Esophagus muscularis mucosa (tissue), 4 donors: ENCODE measurements around the gene BTF3L4. TPM values are rescaled to one million over a fixed set of nuclear protein-coding genes. Genes with fewer than 3 reads are reported as not detected.

Experiments
- DNase-seq: peaks from one replicate; pipeline ENCODE4 v3.0.0-alpha.2; 2017; ENCODE audit errors: extremely low spot score
- H3K27ac ChIP-seq, 4 donors: fragments of 200-600 bp; sonication (generic); replicated peaks in 1 of 4; 1 replicate in 3 of 4; 2 replicates in 1 of 4; pipeline ENCODE4 v1.5.1; 2016 to 2019; ENCODE audit warnings: mild to moderate bottlenecking in 1 of 4
- H3K27me3 ChIP-seq, 4 donors: fragments of 200-600 bp; sonication (generic); one replicate each; pipeline versions ENCODE4 v1.5.1 to v1.6.0; 2016 to 2019
- H3K36me3 ChIP-seq, 4 donors: fragments of 200-600 bp; sonication (generic); one replicate each; pipeline ENCODE4 v1.5.1; 2016 to 2019
- H3K4me1 ChIP-seq, 4 donors: fragments of 200-600 bp; sonication (generic); one replicate each; pipeline ENCODE4 v1.5.1; 2016 to 2019
- H3K4me3 ChIP-seq, 4 donors: fragments of 200-600 bp; sonication (generic); 1 replicate in 2 of 4; 2 replicates in 2 of 4; pipeline ENCODE4 v1.5.1; 2016 to 2019; ENCODE audit warnings: mild to moderate bottlenecking in 4 of 4, moderate library complexity in 1 of 4
- H3K9me3 ChIP-seq, 4 donors: fragments of 200-600 bp; sonication (generic); 1 replicate in 3 of 4; 2 replicates in 1 of 4; pipeline ENCODE4 v1.5.1; 2016 to 2019
- EP300 ChIP-seq: sonication (generic); formaldehyde crosslinking; IDR thresholded peaks from one replicate; pipeline ENCODE4 v1.6.1; 2017; ENCODE audit warnings: antibody characterized with exemption
- POLR2A ChIP-seq: fragments of 450-650 bp; IDR thresholded peaks from one replicate; pipeline ENCODE4 v1.6.1; 2017; ENCODE audit warnings: antibody characterized with exemption, moderate library complexity, mild to moderate bottlenecking, low read depth
- POLR2AphosphoS5 ChIP-seq, 2 donors: sonication (generic); formaldehyde crosslinking; IDR thresholded peaks; one replicate each; pipeline ENCODE4 v1.6.1; 2017; ENCODE audit warnings: antibody characterized with exemption in 2 of 2
- WGBS: methylation state at CpG from one replicate; pipeline ENCODE4 v1.1.5; 2018; 5-methylcytosine and 5-hydroxymethylcytosine counted together
- intact Hi-C: fragments of 100-400 bp; cut with DNase I; formaldehyde crosslinking; loops from one replicate; pipeline ENCODE4 v1.15.1; 2023
- total RNA-seq, 4 donors: library from RNA; depleted of rRNA; stranded (reverse); fragments of >200 nt; gene quantifications; one replicate each; pipeline versions ENCODE4 v1.1.0 to v1.2.1, GENCODE V29; 2016
- TF ChIP-seq, protein P1 (sequence below), 3 experiments: fragments of 200-600 bp in 2 of 3; fragments of 450-650 bp in 1 of 3; sonication (generic) in 2 of 3; IDR thresholded peaks; one replicate each; pipeline ENCODE4 v1.5.1; 2017 to 2019; ENCODE audit warnings: antibody characterized with exemption in 3 of 3, mild to moderate bottlenecking in 2 of 3, moderate library complexity in 1 of 3

BTF3L4 gene
- total RNA-seq, 4 donors from 2014 or later: 22.6 to 48.5 (median 30.2) TPM

DNA sequence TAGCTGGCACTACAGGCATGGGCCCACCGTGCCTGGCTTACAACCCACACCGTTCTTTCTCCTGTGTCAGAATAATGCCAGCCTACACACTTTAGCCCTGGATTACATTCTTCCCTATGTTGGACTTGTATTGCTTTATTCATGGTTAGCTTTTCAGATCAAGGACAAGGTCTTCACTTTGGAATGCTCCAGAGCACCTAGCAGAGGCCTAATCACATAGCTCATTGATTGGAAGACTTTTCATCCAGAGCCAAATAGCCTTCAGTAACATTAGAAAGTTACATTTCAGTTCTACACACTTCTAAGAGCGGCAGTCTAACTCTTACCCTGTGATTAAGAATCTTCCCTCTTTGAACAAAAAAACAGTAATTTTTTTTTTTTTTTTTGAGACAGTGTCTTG is 56.4 kb downstream of the BTF3L4 start:
- Histone ChIP-seq H3K27ac (no peak overlapping the region), H3K36me3 (no peaks in the 10 kb centered on the region), H3K4me3 (no peak overlapping the region), H3K9me3 (no peaks in the 10 kb centered on the region), H3K27me3 (no peaks in the 10 kb centered on the region), H3K4me1 (no peaks in the 10 kb centered on the region)
- intact Hi-C loops: no loop called here
- TF ChIP-seq POLR2A: no peak
- no peak for TF ChIP-seq EP300
- no peak for TF ChIP-seq POLR2AphosphoS5 (IDR thresholded peaks at IDR 0.05)
- TF ChIP-seq, protein P1, sequence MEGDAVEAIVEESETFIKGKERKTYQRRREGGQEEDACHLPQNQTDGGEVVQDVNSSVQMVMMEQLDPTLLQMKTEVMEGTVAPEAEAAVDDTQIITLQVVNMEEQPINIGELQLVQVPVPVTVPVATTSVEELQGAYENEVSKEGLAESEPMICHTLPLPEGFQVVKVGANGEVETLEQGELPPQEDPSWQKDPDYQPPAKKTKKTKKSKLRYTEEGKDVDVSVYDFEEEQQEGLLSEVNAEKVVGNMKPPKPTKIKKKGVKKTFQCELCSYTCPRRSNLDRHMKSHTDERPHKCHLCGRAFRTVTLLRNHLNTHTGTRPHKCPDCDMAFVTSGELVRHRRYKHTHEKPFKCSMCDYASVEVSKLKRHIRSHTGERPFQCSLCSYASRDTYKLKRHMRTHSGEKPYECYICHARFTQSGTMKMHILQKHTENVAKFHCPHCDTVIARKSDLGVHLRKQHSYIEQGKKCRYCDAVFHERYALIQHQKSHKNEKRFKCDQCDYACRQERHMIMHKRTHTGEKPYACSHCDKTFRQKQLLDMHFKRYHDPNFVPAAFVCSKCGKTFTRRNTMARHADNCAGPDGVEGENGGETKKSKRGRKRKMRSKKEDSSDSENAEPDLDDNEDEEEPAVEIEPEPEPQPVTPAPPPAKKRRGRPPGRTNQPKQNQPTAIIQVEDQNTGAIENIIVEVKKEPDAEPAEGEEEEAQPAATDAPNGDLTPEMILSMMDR (IDR thresholded peaks at IDR 0.05): no peak
- DNase-seq: no peak
- 95% methylated on average over 3 of the region's 3 CpGs for WGBS

DNA sequence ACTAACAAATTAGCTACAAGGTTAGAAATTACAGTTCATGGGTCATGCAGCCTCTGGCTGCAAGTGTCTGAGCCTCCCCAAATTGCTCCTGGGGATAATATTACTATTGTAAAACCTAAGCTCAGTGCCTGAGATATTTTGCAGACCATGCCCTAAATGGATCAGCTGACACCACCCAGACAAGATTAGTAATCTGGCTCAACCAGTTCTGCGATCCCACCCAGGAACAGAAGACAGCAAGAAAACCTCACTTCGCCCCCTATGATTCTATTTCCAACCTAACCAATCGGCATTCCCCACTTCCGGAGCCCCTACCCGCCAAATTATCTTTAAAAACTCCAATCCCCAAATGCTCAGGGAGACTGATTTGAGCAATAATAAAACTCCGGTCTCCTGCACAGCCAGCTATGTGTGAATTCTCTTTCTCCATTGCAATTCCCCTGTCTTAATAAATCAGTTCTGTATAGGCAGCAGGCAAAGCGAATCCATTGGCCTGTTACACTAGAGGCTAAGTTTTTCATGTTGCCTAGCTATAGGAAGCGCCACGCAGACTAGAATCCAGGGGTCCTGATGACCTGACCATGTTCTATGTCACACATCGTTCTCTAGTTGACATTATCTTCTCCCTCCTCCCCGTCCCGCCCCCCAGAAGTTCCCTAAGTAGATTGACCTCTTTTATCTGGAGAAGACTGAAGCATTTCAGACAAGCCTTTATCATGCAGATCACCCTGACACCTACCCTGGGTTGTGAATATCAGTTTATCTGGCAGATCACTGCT is 63.4 kb downstream of the BTF3L4 start:
- DNase-seq: no peak
- Histone ChIP-seq H3K36me3 (no peaks in the 10 kb centered on the region), H3K4me3 (no peak overlapping the region), H3K27ac (no peak overlapping the region), H3K27me3 (no peaks in the 10 kb centered on the region), H3K4me1 (no peaks in the 10 kb centered on the region), H3K9me3 (no peaks in the 10 kb centered on the region)
- TF ChIP-seq POLR2AphosphoS5 (IDR thresholded peaks at IDR 0.05): no peak
- TF ChIP-seq, protein P1 (IDR thresholded peaks at IDR 0.05): no peak
- no peak for TF ChIP-seq POLR2A
- no peak for TF ChIP-seq EP300
- whole genome bisulfite sequencing: 73% methylated on average over 12 of the region's 12 CpGs
- intact Hi-C loops: no loop called here

DNA sequence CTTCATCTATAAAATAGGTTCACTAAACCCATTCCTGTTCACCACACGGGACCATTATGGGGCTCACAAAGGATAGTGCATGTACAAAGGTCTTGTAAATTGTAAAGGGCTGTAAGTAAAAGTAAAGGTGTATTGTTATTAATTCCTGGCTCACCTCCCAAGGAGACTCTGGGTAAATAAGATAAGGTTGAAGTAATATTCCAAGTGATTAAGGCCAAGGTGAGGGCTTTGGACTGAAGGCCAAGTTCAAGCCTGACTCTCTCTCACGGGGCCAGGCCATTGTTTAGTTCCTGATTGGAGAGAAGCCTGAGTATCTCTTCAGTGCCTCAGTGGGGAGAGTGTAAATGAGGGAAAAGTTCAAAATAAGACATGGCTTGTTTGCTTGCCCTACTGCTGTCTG is 66.3 kb downstream of the BTF3L4 start:
- intact Hi-C loops: no loop called here
- no peak for DNase-seq
- Histone ChIP-seq H3K4me3 (no peak overlapping the region), H3K27me3 (no peaks in the 10 kb centered on the region), H3K4me1 (no peaks in the 10 kb centered on the region), H3K9me3 (no peaks in the 10 kb centered on the region), H3K36me3 (no peaks in the 10 kb centered on the region), H3K27ac (no peak overlapping the region)
- 81% methylated on average over 2 of the region's 2 CpGs for WGBS
- TF ChIP-seq POLR2A: no peak
- no peak for TF ChIP-seq EP300
- TF ChIP-seq POLR2AphosphoS5 (IDR thresholded peaks at IDR 0.05): no peak
- TF ChIP-seq, protein P1 (IDR thresholded peaks at IDR 0.05): no peak

DNA sequence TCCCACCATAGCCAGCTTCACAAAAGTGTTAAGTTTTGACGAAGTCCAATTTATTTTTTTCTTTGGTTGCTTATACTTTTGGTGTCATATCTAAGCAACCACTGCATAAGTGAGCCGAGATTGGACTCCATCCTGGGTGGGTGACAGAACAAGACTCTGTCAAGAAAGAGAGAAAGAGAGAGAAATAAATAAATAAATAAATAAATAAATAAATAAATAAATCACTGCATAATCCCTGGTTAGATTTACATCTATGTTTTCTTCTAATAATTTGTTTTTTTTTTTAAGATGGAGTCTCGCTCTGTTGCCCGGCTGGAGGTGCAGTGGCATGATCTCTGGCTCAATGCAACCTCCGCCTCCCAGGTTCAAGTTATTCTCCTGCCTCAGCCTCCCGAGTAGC is 67.5 kb downstream of the BTF3L4 start:
- DNase-seq: no peak
- H3K9me3 ChIP-seq: no peaks in the 10 kb centered on the region
- no peaks in the 10 kb centered on the region for H3K4me1 ChIP-seq
- H3K36me3 ChIP-seq: no peaks in the 10 kb centered on the region
- intact Hi-C loops: no loop called here
- no peak overlapping the region for H3K4me3 ChIP-seq
- TF ChIP-seq EP300: no peak
- TF ChIP-seq, protein P1 (IDR thresholded peaks at IDR 0.05): no peak
- no peak for TF ChIP-seq POLR2A
- TF ChIP-seq POLR2AphosphoS5 (IDR thresholded peaks at IDR 0.05): no peak
- H3K27ac ChIP-seq: no peak overlapping the region
- H3K27me3 ChIP-seq: no peaks in the 10 kb centered on the region
- WGBS: 82% methylated on average over 6 of the region's 6 CpGs
